ENCODE data around the gene FOXN3. TPM values are rescaled to one million over a fixed set of nuclear protein-coding genes. Genes with fewer than 3 reads are reported as not detected.

Gene FOXN3
- 45.8 and 49.7 TPM in 2 replicates for total RNA-seq (2014; rRNA removed; shearing (Covaris generic))

GRCh38 chr14:89417091-89417464, at the start of gene FOXN3:
Gene FOXN3 (minus strand): TSS chr14:89417233. CDS start chr14:89412476, 4,757 bp downstream.
- no peaks in the 10 kb centered on the region for H3K27me3 ChIP-seq
- H3K9me3 ChIP-seq (replicated peaks): no peaks in the 10 kb centered on the region
- H3K36me3 ChIP-seq: no peaks in the 10 kb centered on the region; the same call in 1 of the 2 replicates
- no peaks in the 10 kb centered on the region; the same call in 1 of the 2 replicates for H3K4me1 ChIP-seq
- peak within 1 kb of the TSS; percentile 97 for H3K4me3 ChIP-seq
- peak; percentile 89 to 91 for DNase-seq
- H3K27ac ChIP-seq: peak within 1 kb of the TSS; percentile 77

GRCh38 chr14:89466484-89466883, 49.5 kb upstream of the FOXN3 start:
- no peak overlapping the region for H3K27ac ChIP-seq
- no peaks in the 10 kb centered on the region for H3K9me3 ChIP-seq (replicated peaks)
- H3K27me3 ChIP-seq: no peaks in the 10 kb centered on the region
- H3K36me3 ChIP-seq: no peaks in the 10 kb centered on the region
- no peak for DNase-seq
- no peaks in the 10 kb centered on the region for H3K4me1 ChIP-seq
- no peak overlapping the region for H3K4me3 ChIP-seq

GRCh38 chr14:89465876-89466275, 48.8 kb upstream of the FOXN3 start:
- no peak overlapping the region for H3K4me3 ChIP-seq
- H3K9me3 ChIP-seq (replicated peaks): no peaks in the 10 kb centered on the region
- H3K36me3 ChIP-seq: no peaks in the 10 kb centered on the region
- peak; percentile 16 to 38 for DNase-seq
- no peak overlapping the region for H3K27ac ChIP-seq
- H3K4me1 ChIP-seq: no peaks in the 10 kb centered on the region
- H3K27me3 ChIP-seq: no peaks in the 10 kb centered on the region

GRCh38 chr14:89461256-89461655, 44.2 kb upstream of the FOXN3 start:
- Histone ChIP-seq H3K4me3 (no peak overlapping the region), H3K27me3 (no peaks in the 10 kb centered on the region), H3K9me3 (replicated peaks) (no peaks in the 10 kb centered on the region), H3K36me3 (no peaks in the 10 kb centered on the region), H3K4me1 (no peaks in the 10 kb centered on the region), H3K27ac (no peak overlapping the region)
- no peak for DNase-seq

- Histone ChIP-seq H3K27me3 (no peaks in the 10 kb centered on the region), H3K4me1 (no peaks in the 10 kb centered on the region), H3K27ac (no peak overlapping the region), H3K4me3 (no peak overlapping the region), H3K9me3 (replicated peaks) (no peaks in the 10 kb centered on the region), H3K36me3 (no peaks in the 10 kb centered on the region)
- no peak for DNase-seq
These were observed 41.8 kb upstream of the FOXN3 start for GRCh38 chr14:89458713-89459420.

- no peak for DNase-seq
- no peaks in the 10 kb centered on the region for H3K9me3 ChIP-seq (replicated peaks)
- no peaks in the 10 kb centered on the region for H3K36me3 ChIP-seq
- H3K27me3 ChIP-seq: no peaks in the 10 kb centered on the region
- no peak overlapping the region for H3K4me3 ChIP-seq
- H3K4me1 ChIP-seq: no peaks in the 10 kb centered on the region
- H3K27ac ChIP-seq: no peak overlapping the region
These were observed 40.0 kb upstream of the FOXN3 start for GRCh38 chr14:89457007-89457406.

- Histone ChIP-seq H3K36me3 (no peaks in the 10 kb centered on the region), H3K27ac (no peak overlapping the region), H3K9me3 (replicated peaks) (no peaks in the 10 kb centered on the region), H3K4me3 (no peak overlapping the region), H3K27me3 (no peaks in the 10 kb centered on the region), H3K4me1 (no peaks in the 10 kb centered on the region)
- no peak for DNase-seq
These were observed 38.4 kb upstream of the FOXN3 start for GRCh38 chr14:89455412-89455811.

- no peak for DNase-seq
- H3K27ac ChIP-seq: no peak overlapping the region
- H3K4me3 ChIP-seq: no peak overlapping the region
- no peaks in the 10 kb centered on the region for H3K4me1 ChIP-seq
- no peaks in the 10 kb centered on the region for H3K27me3 ChIP-seq
- no peaks in the 10 kb centered on the region for H3K9me3 ChIP-seq (replicated peaks)
- H3K36me3 ChIP-seq: no peaks in the 10 kb centered on the region
These were observed 38.0 kb upstream of the FOXN3 start for GRCh38 chr14:89454996-89455395.

GRCh38 chr14:89452281-89452680, 35.2 kb upstream of the FOXN3 start:
- Histone ChIP-seq H3K27ac (no peak overlapping the region), H3K9me3 (replicated peaks) (no peaks in the 10 kb centered on the region), H3K4me3 (no peak overlapping the region), H3K4me1 (no peaks in the 10 kb centered on the region), H3K36me3 (no peaks in the 10 kb centered on the region), H3K27me3 (no peaks in the 10 kb centered on the region)
- no peak for DNase-seq

GRCh38 chr14:89451229-89451628, 34.2 kb upstream of the FOXN3 start:
- Histone ChIP-seq H3K27ac (no peak overlapping the region), H3K4me3 (no peak overlapping the region), H3K4me1 (no peaks in the 10 kb centered on the region), H3K36me3 (no peaks in the 10 kb centered on the region), H3K9me3 (replicated peaks) (no peaks in the 10 kb centered on the region), H3K27me3 (no peaks in the 10 kb centered on the region)
- DNase-seq: no peak

- no peaks in the 10 kb centered on the region for H3K27me3 ChIP-seq
- no peak for DNase-seq
- H3K36me3 ChIP-seq: no peaks in the 10 kb centered on the region
- H3K4me3 ChIP-seq: no peak overlapping the region
- no peaks in the 10 kb centered on the region for H3K9me3 ChIP-seq (replicated peaks)
- no peaks in the 10 kb centered on the region for H3K4me1 ChIP-seq
- H3K27ac ChIP-seq: no peak overlapping the region
These were observed 30.3 kb upstream of the FOXN3 start for GRCh38 chr14:89447182-89447944.

- no peak overlapping the region for H3K27ac ChIP-seq
- H3K27me3 ChIP-seq: no peaks in the 10 kb centered on the region
- no peak for DNase-seq
- no peaks in the 10 kb centered on the region for H3K9me3 ChIP-seq (replicated peaks)
- H3K36me3 ChIP-seq: no peaks in the 10 kb centered on the region
- H3K4me1 ChIP-seq: no peaks in the 10 kb centered on the region
- no peak overlapping the region for H3K4me3 ChIP-seq
These were observed 28.4 kb upstream of the FOXN3 start for GRCh38 chr14:89445273-89445973.

GRCh38 chr14:89444516-89445125, 27.6 kb upstream of the FOXN3 start:
- no peak overlapping the region for H3K4me3 ChIP-seq
- no peaks in the 10 kb centered on the region for H3K27me3 ChIP-seq
- H3K9me3 ChIP-seq (replicated peaks): no peaks in the 10 kb centered on the region
- no peak for DNase-seq
- no peak overlapping the region for H3K27ac ChIP-seq
- H3K36me3 ChIP-seq: no peaks in the 10 kb centered on the region
- H3K4me1 ChIP-seq: no peaks in the 10 kb centered on the region

GRCh38 chr14:89444044-89444443, 27.0 kb upstream of the FOXN3 start:
- Histone ChIP-seq H3K27me3 (no peaks in the 10 kb centered on the region), H3K9me3 (replicated peaks) (no peaks in the 10 kb centered on the region), H3K36me3 (no peaks in the 10 kb centered on the region), H3K4me3 (no peak overlapping the region), H3K4me1 (no peaks in the 10 kb centered on the region), H3K27ac (no peak overlapping the region)
- DNase-seq: no peak

Measured in SJCRH30 (cell line).